ENCODE data around the gene NACC2.

- no peak for TF ChIP-seq CTCF (IDR thresholded peaks at IDR 0.05; ENCODE audit: control extremely low read depth in 1 of 3, insufficient read depth in 1 of 3, low read depth in 1 of 3, low read length in 3 of 3)
- TF ChIP-seq JUND (IDR thresholded peaks at IDR 0.05; ENCODE audit: low read length): no peak
- no peak for TF ChIP-seq NANOG (IDR thresholded peaks at IDR 0.05; ENCODE audit: insufficient read depth, low read depth, low read length, poor library complexity, severe bottlenecking)
- no peak for TF ChIP-seq TAF1 (IDR thresholded peaks at IDR 0.05; ENCODE audit: low read depth, low read length)
- no peak for TF ChIP-seq SIX5 (IDR thresholded peaks at IDR 0.05; ENCODE audit: low read depth, low read length)
- no peak for TF ChIP-seq POLR2AphosphoS5 (IDR thresholded peaks at IDR 0.05; ENCODE audit: low read depth, low read length)
- TF ChIP-seq EP300 (IDR thresholded peaks at IDR 0.05; ENCODE audit: borderline replicate concordance in 1 of 2, low read depth in 2 of 2, low read length in 2 of 2): no peak
- TF ChIP-seq CBX5 (IDR thresholded peaks at IDR 0.05; ENCODE audit: low read depth, low read length): no peak
- TF ChIP-seq CEBPB (IDR thresholded peaks at IDR 0.05; ENCODE audit: low read depth, low read length): no peak
- TF ChIP-seq SIN3A (conservative IDR thresholded peaks at IDR 0.05 in 1 of 2, IDR thresholded peaks at IDR 0.05 in 1 of 2; ENCODE audit: low read depth in 1 of 2, low read length in 2 of 2): no peak
- no peak for TF ChIP-seq ASH2L (IDR thresholded peaks at IDR 0.05; ENCODE audit: low read length)
Observed at GRCh38 chr9:136014147-136014923, 80.8 kb downstream of the NACC2 start.
